ENCODE results near the gene TPH2. TPM values are rescaled to one million over a fixed set of nuclear protein-coding genes. Genes with fewer than 3 reads are reported as not detected.

TPH2 gene
- total and polyA plus RNA-seq, 3 donors from 2014 or later, result 0.47 to 2.2 (median 1.8) TPM

GRCh38 chr12:71954861-71955260 is 16.2 kb downstream of the TPH2 start:
- 93 to 100% methylated on average over 1 of the region's 1 CpG for WGBS, 2 donors
- H3K27ac ChIP-seq, result no peak overlapping the region
- intact Hi-C loops (cut with DNase I; ENCODE audit: low total_unique reads), result no loop called here
- no peaks in the 10 kb centered on the region for H3K27me3 ChIP-seq
- no peaks in the 10 kb centered on the region for H3K9me3 ChIP-seq
- H3K4me1 ChIP-seq, result no peaks in the 10 kb centered on the region
- no peaks in the 10 kb centered on the region for H3K36me3 ChIP-seq (ENCODE audit: low read depth, missing control alignments)
- no peak for DNase-seq
- H3K4me3 ChIP-seq, result no peak overlapping the region
- TF ChIP-seq POLR2A (IDR thresholded peaks at IDR 0.05) (no peak), CTCF (IDR thresholded peaks at IDR 0.05) (no peak)

GRCh38 chr12:71955970-71956369 is 17.3 kb downstream of the TPH2 start:
- no peaks in the 10 kb centered on the region for H3K4me1 ChIP-seq

GRCh38 chr12:71958056-71958455 is 19.4 kb downstream of the TPH2 start:
- intact Hi-C loops (cut with DNase I; ENCODE audit: low total_unique reads), result no loop called here
- no peaks in the 10 kb centered on the region for H3K27me3 ChIP-seq
- WGBS, 2 donors, result 39 to 47% methylated on average over 2 of the region's 2 CpGs

More at GRCh38 chr12:71955970-71956369, 17.3 kb downstream of the TPH2 start:
- Histone ChIP-seq H3K4me3 (no peak overlapping the region), H3K27ac (no peak overlapping the region), H3K9me3 (no peaks in the 10 kb centered on the region), H3K36me3 (ENCODE audit: low read depth, missing control alignments) (no peaks in the 10 kb centered on the region), H3K27me3 (no peaks in the 10 kb centered on the region)
- no peak for DNase-seq
- intact Hi-C loops (cut with DNase I; ENCODE audit: low total_unique reads), result no loop called here
- no peak for TF ChIP-seq POLR2A (IDR thresholded peaks at IDR 0.05)
- no peak for TF ChIP-seq CTCF (IDR thresholded peaks at IDR 0.05)
- WGBS, 2 donors, result 61 to 88% methylated on average over 2 of the region's 2 CpGs

GRCh38 chr12:71958457-71958856 is 19.8 kb downstream of the TPH2 start:
- no peak for TF ChIP-seq CTCF (IDR thresholded peaks at IDR 0.05)
- no peak for TF ChIP-seq POLR2A (IDR thresholded peaks at IDR 0.05)
- no peaks in the 10 kb centered on the region for H3K9me3 ChIP-seq
- H3K27ac ChIP-seq, result no peak overlapping the region
- intact Hi-C loops (cut with DNase I; ENCODE audit: low total_unique reads), result no loop called here
- no peaks in the 10 kb centered on the region for H3K27me3 ChIP-seq
- no peak overlapping the region for H3K4me3 ChIP-seq
- H3K4me1 ChIP-seq, result no peaks in the 10 kb centered on the region
- 64 to 68% methylated on average over 2 of the region's 2 CpGs for WGBS, 2 donors
- no peak for DNase-seq
- no peaks in the 10 kb centered on the region for H3K36me3 ChIP-seq (ENCODE audit: low read depth, missing control alignments)

More at GRCh38 chr12:71958056-71958455, 19.4 kb downstream of the TPH2 start:
- H3K27ac ChIP-seq, result no peak overlapping the region
- no peaks in the 10 kb centered on the region for H3K36me3 ChIP-seq (ENCODE audit: low read depth, missing control alignments)
- no peaks in the 10 kb centered on the region for H3K4me1 ChIP-seq
- H3K4me3 ChIP-seq, result no peak overlapping the region
- no peak for TF ChIP-seq CTCF (IDR thresholded peaks at IDR 0.05)
- TF ChIP-seq POLR2A (IDR thresholded peaks at IDR 0.05), result no peak
- DNase-seq, result no peak
- no peaks in the 10 kb centered on the region for H3K9me3 ChIP-seq

- no peaks in the 10 kb centered on the region for H3K36me3 ChIP-seq (ENCODE audit: low read depth, missing control alignments)
- TF ChIP-seq CTCF (IDR thresholded peaks at IDR 0.05) (no peak), POLR2A (IDR thresholded peaks at IDR 0.05) (no peak)
- H3K4me1 ChIP-seq, result no peaks in the 10 kb centered on the region
- no peaks in the 10 kb centered on the region for H3K9me3 ChIP-seq
- no peak overlapping the region for H3K4me3 ChIP-seq
- no peak for DNase-seq
- WGBS, 2 donors, result 66 to 67% methylated on average over 4 of the region's 4 CpGs
- no peaks in the 10 kb centered on the region for H3K27me3 ChIP-seq
- intact Hi-C loops (cut with DNase I; ENCODE audit: low total_unique reads), result no loop called here
- no peak overlapping the region for H3K27ac ChIP-seq
Measured at GRCh38 chr12:71958993-71959578, 20.4 kb downstream of the TPH2 start.
